Sigmoid colon (tissue), 4 donors: ENCODE results near the gene MED13L.

Experiments used
- CTCF ChIP-seq, 4 experiments: fragments of 450-650 bp in 3 of 4; fragments of 200-600 bp in 1 of 4; IDR thresholded peaks; one replicate each; pipeline ENCODE4 v1.5.1; 2016 to 2019; ENCODE audit warnings: antibody characterized with exemption in 4 of 4, mild to moderate bottlenecking in 3 of 4, moderate library complexity in 2 of 4
- EP300 ChIP-seq, 4 donors: sonication (generic); formaldehyde crosslinking; IDR thresholded peaks; one replicate each; pipeline ENCODE4 v1.6.1; 2017; ENCODE audit warnings: antibody characterized with exemption in 4 of 4
- POLR2A ChIP-seq, 2 donors: fragments of 450-650 bp; IDR thresholded peaks; one replicate each; pipeline ENCODE4 v1.6.1; 2016; ENCODE audit warnings: antibody characterized with exemption in 2 of 2, mild to moderate bottlenecking in 2 of 2, moderate library complexity in 2 of 2
- POLR2AphosphoS5 ChIP-seq, 4 donors: sonication (generic); formaldehyde crosslinking; IDR thresholded peaks; one replicate each; pipeline ENCODE4 v1.6.1; 2017; ENCODE audit warnings: antibody characterized with exemption in 4 of 4

GRCh38 chr12:116140529-116140928 is 137.0 kb downstream of the MED13L start:
- TF ChIP-seq POLR2AphosphoS5 (IDR thresholded peaks at IDR 0.05) (no peak), CTCF (IDR thresholded peaks at IDR 0.05) (no peak), POLR2A (IDR thresholded peaks at IDR 0.05) (no peak), EP300 (IDR thresholded peaks at IDR 0.05) (no peak)
